Activated T-cell treated with anti-CD3 and anti-CD28 coated beads, Interleukin-2, amount 50 U/mL, for 72 hours (primary cell): Measurements from ENCODE around the gene ALB. TPM values are rescaled to one million over a fixed set of nuclear protein-coding genes. Genes with fewer than 3 reads are reported as not detected.

ENCODE experiments used
- ATAC-seq, 2 donors: fragments of 150-1000 bp; cut with Tn5 transposase; replicated peaks in 1 of 2; 2 replicates each; pipeline ENCODE4 v1.10.0; 2021; ENCODE audit warnings: moderate library complexity in 2 of 2, mild to moderate bottlenecking in 1 of 2
- DNase-seq, 2 donors: peaks; one replicate each; pipeline ENCODE4 v3.0.0; 2021 to 2022; ENCODE audit warnings: mixed read lengths in 1 of 2
- H3K27ac Mint-ChIP-seq: one replicate; pipeline ENCODE4 v1.8.0; 2022; ENCODE audit warnings: mild to moderate bottlenecking, moderate library complexity, mixed read lengths
- H3K27me3 Mint-ChIP-seq: one replicate; pipeline ENCODE4 v1.8.0; 2022; ENCODE audit warnings: low read depth, mixed read lengths
- H3K36me3 Mint-ChIP-seq, 2 donors: one replicate each; pipeline ENCODE4 v1.8.0; 2022; ENCODE audit warnings: mixed read lengths in 2 of 2, mild to moderate bottlenecking in 1 of 2; ENCODE audit not compliant: insufficient read depth in 2 of 2
- H3K4me1 Mint-ChIP-seq: one replicate; pipeline ENCODE4 v1.8.0; 2022; ENCODE audit warnings: low read depth, mixed read lengths
- H3K4me3 Mint-ChIP-seq, 2 donors: one replicate each; pipeline ENCODE4 v1.8.0; 2022; ENCODE audit warnings: mild to moderate bottlenecking in 2 of 2, mixed read lengths in 2 of 2, moderate library complexity in 2 of 2
- H3K9me3 Mint-ChIP-seq, 2 donors: one replicate each; pipeline ENCODE4 v1.8.0; 2022; ENCODE audit warnings: mixed read lengths in 2 of 2
- total RNA-seq, 2 donors: library from RNA; stranded (reverse); gene quantifications; one replicate each; pipeline ENCODE4 v1.2.3, GENCODE V29; 2022

ALB gene
- total RNA-seq, 2 donors from 2014 or later: 0.42 TPM; not detected in 1

DNA sequence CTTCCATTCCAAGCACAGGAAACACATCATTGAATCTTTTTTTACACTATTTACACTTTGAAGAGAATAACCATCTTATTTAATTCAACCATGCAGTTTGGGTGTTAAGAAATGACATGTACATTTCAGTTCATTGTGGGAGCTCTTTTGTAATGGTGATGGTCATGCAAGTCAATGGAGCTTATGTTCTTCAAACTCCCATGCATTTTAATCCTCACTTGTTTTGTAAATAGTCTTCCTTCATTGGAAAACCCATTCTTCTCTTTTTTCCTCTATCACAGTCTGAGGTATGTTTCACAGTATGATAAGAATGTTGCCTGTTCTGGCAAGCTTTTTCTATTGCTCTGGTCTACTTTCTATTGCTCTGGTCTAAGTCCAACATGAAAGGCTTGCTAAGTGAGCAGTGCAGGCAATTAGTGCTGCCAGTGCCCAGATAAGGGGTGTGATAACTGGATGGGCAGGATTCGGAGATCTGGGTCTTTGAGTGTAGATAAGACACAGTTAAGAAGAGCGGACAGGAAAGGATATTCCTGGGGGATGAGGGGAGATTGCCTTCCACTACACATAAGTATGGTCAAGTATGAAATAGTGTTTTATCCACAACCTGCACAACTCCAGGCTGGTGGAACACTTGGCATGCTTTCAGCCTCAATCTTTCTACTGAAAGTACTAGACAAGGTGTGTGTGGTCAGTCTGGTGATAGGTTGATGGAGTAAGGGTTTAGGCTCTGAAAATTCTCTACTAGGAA lies 49.0 kb downstream of the ALB start:
- Mint-ChIP-seq H3K36me3 (no peaks in the 10 kb centered on the region), H3K4me3 (no peak overlapping the region), H3K27me3 (no peaks in the 10 kb centered on the region), H3K9me3 (no peaks in the 10 kb centered on the region), H3K4me1 (no peaks in the 10 kb centered on the region), H3K27ac (no peak overlapping the region)
- no peak for DNase-seq
- no peak for ATAC-seq

DNA sequence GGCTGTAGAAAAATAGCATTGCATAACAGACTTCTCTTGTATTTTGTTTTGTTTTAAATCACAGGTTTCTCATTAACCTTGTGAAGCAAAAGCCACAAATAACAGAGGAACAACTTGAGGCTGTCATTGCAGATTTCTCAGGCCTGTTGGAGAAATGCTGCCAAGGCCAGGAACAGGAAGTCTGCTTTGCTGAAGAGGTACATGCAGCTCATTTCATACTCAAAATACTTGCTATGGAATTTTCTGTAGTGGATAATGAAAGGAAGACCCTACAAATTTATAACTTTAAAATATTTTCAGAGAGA lies 49.6 kb downstream of the ALB start:
- DNase-seq (no peak), ATAC-seq (no peak)
- H3K27ac Mint-ChIP-seq: no peak overlapping the region
- H3K36me3 Mint-ChIP-seq: no peaks in the 10 kb centered on the region
- no peaks in the 10 kb centered on the region for H3K27me3 Mint-ChIP-seq
- H3K4me3 Mint-ChIP-seq: no peak overlapping the region
- H3K4me1 Mint-ChIP-seq: no peaks in the 10 kb centered on the region
- H3K9me3 Mint-ChIP-seq: no peaks in the 10 kb centered on the region

DNA sequence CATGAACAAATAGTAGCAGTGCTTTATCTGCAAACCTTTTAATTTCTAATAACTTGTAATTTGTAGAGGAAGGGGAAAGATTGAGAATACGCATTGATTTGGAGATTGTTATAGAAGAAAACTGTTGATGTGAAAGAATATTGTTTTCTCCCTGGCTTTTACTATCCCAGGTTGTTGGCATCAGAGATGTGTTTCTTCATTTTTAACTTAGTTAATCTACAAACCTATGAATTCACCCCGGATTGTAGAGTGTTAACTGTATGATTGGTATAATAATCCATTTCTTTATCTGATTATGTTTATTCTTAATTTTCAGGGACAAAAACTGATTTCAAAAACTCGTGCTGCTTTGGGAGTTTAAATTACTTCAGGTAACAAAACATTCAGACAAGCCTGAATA lies 50.8 kb downstream of the ALB start:
- Mint-ChIP-seq H3K27ac (no peak overlapping the region), H3K36me3 (no peaks in the 10 kb centered on the region), H3K27me3 (no peaks in the 10 kb centered on the region), H3K4me3 (no peak overlapping the region), H3K4me1 (no peaks in the 10 kb centered on the region), H3K9me3 (no peaks in the 10 kb centered on the region)
- DNase-seq: no peak
- no peak for ATAC-seq

DNA sequence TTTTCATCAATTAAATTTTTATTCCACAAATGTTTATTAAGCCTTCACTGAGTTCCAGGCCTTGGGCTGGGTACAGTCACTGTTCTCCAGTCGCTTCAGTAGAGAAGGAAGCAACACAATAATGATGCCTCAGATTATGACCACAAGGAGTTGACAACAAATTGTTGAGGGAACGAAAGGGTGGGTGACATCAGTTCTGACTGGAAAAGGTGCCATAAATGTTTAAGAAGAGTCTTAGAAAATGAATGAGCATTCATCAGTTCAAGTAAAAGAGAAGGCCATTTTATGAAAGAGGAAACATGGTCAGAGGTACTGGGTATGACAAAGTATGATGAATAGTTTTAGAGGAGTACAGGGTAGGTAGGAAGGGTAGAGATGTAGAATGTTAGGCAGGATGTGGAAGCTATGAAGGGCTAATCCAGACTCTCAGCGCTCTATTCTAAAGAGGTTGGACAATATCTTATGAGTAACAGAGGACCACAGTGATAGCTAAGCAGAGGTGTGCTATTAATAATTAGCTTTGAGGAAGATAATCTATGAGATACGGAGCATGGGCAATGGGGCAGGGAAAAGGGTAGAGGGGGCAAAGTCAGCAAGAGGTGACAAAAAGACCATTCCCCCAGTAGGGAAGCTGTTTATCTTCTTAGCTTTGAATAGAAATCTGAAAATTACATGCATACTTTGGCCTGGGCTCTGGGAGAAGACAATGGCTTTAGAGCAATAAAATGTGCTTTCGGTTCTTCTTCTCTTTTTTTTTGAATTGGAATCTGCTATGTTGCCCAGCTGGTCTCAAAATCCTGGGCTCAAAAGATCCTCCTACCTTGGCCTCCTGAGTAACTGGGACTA lies 52.3 kb downstream of the ALB start:
- Mint-ChIP-seq H3K27me3 (no peaks in the 10 kb centered on the region), H3K9me3 (no peaks in the 10 kb centered on the region), H3K4me1 (no peaks in the 10 kb centered on the region), H3K4me3 (no peak overlapping the region), H3K27ac (no peak overlapping the region), H3K36me3 (no peaks in the 10 kb centered on the region)
- DNase-seq: no peak
- no peak for ATAC-seq

DNA sequence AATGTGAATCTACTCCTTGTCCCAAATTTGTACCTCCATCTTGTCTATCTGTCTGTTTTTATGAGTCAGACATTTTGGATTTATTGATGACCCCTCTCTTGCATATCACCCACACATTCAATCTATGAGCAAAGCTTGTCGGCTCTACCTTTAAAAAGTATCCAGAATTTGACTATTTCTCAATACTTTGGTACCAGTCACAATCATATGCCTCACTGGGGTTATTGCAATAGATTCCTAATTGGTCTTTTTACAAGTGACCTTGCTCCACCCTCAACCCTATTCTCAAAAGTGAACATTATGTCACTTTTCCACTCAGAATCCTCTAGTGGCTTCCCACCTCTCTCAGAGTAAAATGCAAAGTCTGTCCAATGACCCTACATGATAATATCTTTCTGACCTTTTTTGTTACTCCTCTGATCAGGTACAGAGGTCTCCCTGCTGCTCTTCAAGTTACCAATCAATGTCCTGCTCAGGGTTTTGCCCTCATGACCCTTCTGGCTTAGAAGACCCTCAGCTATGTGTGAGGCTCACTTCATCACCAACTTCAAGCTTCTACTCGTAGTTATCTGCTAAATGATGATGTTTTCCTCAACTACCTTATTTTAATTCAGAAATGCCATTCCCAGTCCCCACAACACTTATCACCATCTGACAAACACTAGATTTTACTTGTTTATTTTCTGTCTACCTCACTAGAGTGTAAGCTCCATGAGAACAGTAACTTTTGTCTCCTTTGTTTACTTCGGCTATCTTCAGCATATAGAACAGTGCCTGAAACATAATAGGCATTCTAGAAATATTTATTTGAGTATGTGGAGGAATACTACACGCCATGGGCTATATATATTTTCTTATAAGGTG lies 54.3 kb downstream of the ALB start:
- no peak for ATAC-seq
- H3K27me3 Mint-ChIP-seq: no peaks in the 10 kb centered on the region

DNA sequence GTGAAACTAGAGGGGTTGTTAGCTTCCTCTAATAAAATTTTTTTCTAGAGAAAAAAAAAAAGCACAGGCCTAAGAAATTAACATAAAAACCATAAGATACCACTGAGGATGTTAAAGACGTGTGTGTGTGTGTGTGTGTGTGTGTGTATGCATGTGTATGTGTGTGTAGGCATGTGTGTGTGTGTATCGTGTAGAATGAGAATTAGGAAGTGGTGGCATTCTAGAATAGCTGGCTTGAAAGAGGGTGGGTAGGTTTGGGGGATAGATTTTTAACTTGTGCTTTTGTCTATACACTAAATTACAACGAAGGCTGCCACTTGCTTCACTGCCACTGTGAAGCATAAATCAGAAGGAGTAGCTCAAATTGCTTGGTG lies 54.9 kb downstream of the ALB start:
- no peaks in the 10 kb centered on the region for H3K9me3 Mint-ChIP-seq
- no peak overlapping the region for H3K4me3 Mint-ChIP-seq
- no peaks in the 10 kb centered on the region for H3K36me3 Mint-ChIP-seq
- DNase-seq: no peak
- no peaks in the 10 kb centered on the region for H3K27me3 Mint-ChIP-seq
- no peaks in the 10 kb centered on the region for H3K4me1 Mint-ChIP-seq
- H3K27ac Mint-ChIP-seq: no peak overlapping the region
- no peak for ATAC-seq

More for the DNA sequence above, 54.3 kb downstream of the ALB start:
- H3K9me3 Mint-ChIP-seq: no peaks in the 10 kb centered on the region
- no peak overlapping the region for H3K4me3 Mint-ChIP-seq
- no peak overlapping the region for H3K27ac Mint-ChIP-seq
- no peaks in the 10 kb centered on the region for H3K36me3 Mint-ChIP-seq
- no peaks in the 10 kb centered on the region for H3K4me1 Mint-ChIP-seq
- DNase-seq: no peak

DNA sequence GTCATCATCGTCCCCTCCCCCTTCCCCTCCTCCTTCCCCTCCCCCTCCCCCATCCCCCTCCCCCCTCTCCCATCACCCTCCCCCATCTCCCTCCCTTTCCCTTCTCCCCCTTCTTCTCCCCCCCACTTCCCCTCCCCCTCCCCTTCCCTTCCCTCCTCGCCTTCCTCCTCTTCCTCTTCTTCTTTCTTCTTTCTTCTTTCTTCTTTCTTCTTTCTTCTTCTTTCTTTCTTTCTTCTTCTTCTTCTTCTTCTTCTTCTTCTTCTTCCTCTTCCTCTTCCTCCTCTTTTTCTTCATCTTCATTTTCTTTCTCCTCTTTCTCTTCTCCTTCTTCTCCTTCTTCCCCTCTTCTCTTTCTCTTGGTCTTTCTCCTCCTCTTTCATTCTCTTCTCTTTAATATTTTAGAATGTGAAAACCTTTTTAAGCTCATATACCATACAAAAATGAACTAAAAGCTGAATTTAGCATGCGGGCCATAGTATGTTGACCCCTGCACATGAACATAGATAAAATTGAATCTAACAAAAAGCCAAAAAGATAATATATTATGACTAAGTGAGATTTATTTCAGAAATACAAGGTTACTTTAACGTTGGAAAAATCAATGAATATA lies 56.9 kb downstream of the ALB start:
- H3K27me3 Mint-ChIP-seq: no peaks in the 10 kb centered on the region
- H3K4me1 Mint-ChIP-seq: no peaks in the 10 kb centered on the region

DNA sequence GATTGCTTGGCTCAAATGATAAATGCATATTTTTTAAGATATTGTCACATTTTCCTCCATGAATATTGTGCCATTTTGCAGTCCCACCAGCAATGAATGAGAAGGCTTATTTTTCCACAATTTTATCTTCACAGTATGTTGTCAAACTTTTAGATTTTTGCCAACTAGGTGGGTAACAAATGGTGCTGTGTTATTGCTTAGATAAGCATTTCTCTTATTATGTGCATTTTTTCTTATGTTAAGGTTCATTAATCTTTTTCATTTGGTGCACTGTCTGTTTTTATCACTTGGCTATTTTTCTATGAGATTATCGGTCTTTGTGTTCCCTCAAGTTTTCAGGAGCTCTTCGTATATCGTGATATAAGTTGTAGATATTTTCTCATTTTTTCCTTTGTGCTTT lies 64.1 kb downstream of the ALB start:
- no peak overlapping the region for H3K27ac Mint-ChIP-seq
- peaks cover 5 to 9% of the 10 kb centered on the region in 2 donors for H3K9me3 Mint-ChIP-seq
- H3K36me3 Mint-ChIP-seq: peaks cover 0 to 2% of the 10 kb centered on the region in 2 donors
- no peaks in the 10 kb centered on the region for H3K4me1 Mint-ChIP-seq
- peaks cover 22% of the 10 kb centered on the region for H3K27me3 Mint-ChIP-seq
- ATAC-seq (no peak), DNase-seq (no peak)
- H3K4me3 Mint-ChIP-seq: no peak overlapping the region

More for the DNA sequence above, 56.9 kb downstream of the ALB start:
- H3K36me3 Mint-ChIP-seq: no peaks in the 10 kb centered on the region
- no peaks in the 10 kb centered on the region for H3K9me3 Mint-ChIP-seq
- DNase-seq (no peak), ATAC-seq (no peak)
- no peak overlapping the region for H3K4me3 Mint-ChIP-seq
- no peak overlapping the region for H3K27ac Mint-ChIP-seq

DNA sequence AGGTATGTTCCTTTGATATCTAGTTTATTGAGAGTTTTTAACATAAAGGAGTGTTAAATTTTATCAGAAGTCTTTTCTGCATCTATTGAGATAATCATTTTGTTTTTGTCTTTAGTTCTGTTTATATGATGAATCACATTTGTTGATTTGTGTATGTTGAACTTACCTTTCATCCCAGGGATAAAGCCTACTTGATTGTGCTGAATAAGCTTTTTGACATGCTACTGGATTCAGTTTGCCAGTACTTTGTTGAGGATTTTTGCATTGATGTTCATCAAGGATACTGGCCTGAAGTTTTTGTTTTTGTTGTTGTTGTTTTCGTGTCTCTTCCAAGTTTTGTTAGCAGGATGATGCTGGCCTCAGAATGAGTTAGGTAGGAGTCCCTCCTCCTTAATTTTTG lies 66.6 kb downstream of the ALB start:
- no peaks in the 10 kb centered on the region for H3K4me1 Mint-ChIP-seq
- H3K36me3 Mint-ChIP-seq: peaks cover 0 to 2% of the 10 kb centered on the region in 2 donors
- ATAC-seq (no peak), DNase-seq (no peak)
- no peak overlapping the region for H3K27ac Mint-ChIP-seq
- peaks cover 22% of the 10 kb centered on the region for H3K27me3 Mint-ChIP-seq
- no peak overlapping the region for H3K4me3 Mint-ChIP-seq
- peaks cover 7 to 11% of the 10 kb centered on the region in 2 donors for H3K9me3 Mint-ChIP-seq

Other genes starting within 250 kb of the ALB start
- 10 to 100 TPM; 43.9 to 50.9 TPM for gene ANKRD17, start 145.5 kb upstream of the ALB start, total RNA-seq
- gene AFP, start 31.9 kb downstream of the ALB start, total RNA-seq: not detected
- not detected for gene AFM, start 77.5 kb downstream of the ALB start, total RNA-seq
- gene RASSF6, start 216.1 kb downstream of the ALB start, total RNA-seq: under 1 TPM in 1 of 2 donors, not detected in 1; 0.07 TPM